MG63 (cell line): ENCODE measurements around the gene HSPA1L. TPM values are rescaled to one million over a fixed set of nuclear protein-coding genes. Genes with fewer than 3 reads are reported as not detected.

Experiments used
- DNase-seq: peaks from one replicate; pipeline ENCODE4 v3.0.0-alpha.2; 2020
- H3K27me3 ChIP-seq: fragments of 250-450 bp; sonication (Bioruptor Pico); 2 replicates; pipeline ENCODE4 v1.5.1; 2020; ENCODE audit warnings: mild to moderate bottlenecking, moderate library complexity
- H3K36me3 ChIP-seq: fragments of 250-450 bp; sonication (Bioruptor Pico); 2 replicates; pipeline ENCODE4 v1.5.1; 2020; ENCODE audit warnings: mild to moderate bottlenecking, moderate library complexity
- H3K4me3 ChIP-seq: fragments of 250-450 bp; sonication (Bioruptor Pico); 2 replicates; pipeline ENCODE4 v1.5.1; 2020; ENCODE audit warnings: mild to moderate bottlenecking, moderate library complexity
- H3K9me3 ChIP-seq: fragments of 250-450 bp; sonication (Bioruptor Pico); 2 replicates; pipeline ENCODE4 v1.5.1; 2020; ENCODE audit warnings: mild to moderate bottlenecking, moderate library complexity
- total RNA-seq: library from RNA; depleted of rRNA; stranded (reverse); fragments of >200 nt; shearing (Covaris generic); gene quantifications from 2 replicates; pipeline ENCODE4 v1.2.3, GENCODE V29; 2014; ENCODE audit warnings: low replicate concordance

Gene HSPA1L
- total RNA-seq, 1 experiment from 2014 or later, result 0.33 TPM

GRCh38 chr6:31780507-31781243 lies 34.4 kb downstream of the HSPA1L start:
- peaks cover 10% of the 10 kb centered on the region for H3K36me3 ChIP-seq
- no peak overlapping the region for H3K4me3 ChIP-seq
- DNase-seq, result no peak

GRCh38 chr6:31779908-31780307 lies 35.2 kb downstream of the HSPA1L start:
- no peak for DNase-seq
- Histone ChIP-seq H3K36me3 (peaks cover 3% of the 10 kb centered on the region), H3K9me3 (no peaks in the 10 kb centered on the region), H3K4me3 (no peak overlapping the region), H3K27me3 (no peaks in the 10 kb centered on the region)

More at GRCh38 chr6:31780507-31781243, 34.4 kb downstream of the HSPA1L start:
- Histone ChIP-seq H3K27me3 (no peaks in the 10 kb centered on the region), H3K9me3 (no peaks in the 10 kb centered on the region)

- peaks cover 3% of the 10 kb centered on the region for H3K36me3 ChIP-seq
- DNase-seq, result no peak
These were observed 35.8 kb downstream of the HSPA1L start for GRCh38 chr6:31778999-31779885.

GRCh38 chr6:31778193-31778592 lies 36.9 kb downstream of the HSPA1L start:
- Histone ChIP-seq H3K36me3 (peaks cover 3% of the 10 kb centered on the region; the same call in 1 of the 2 replicates), H3K9me3 (no peaks in the 10 kb centered on the region), H3K4me3 (no peak overlapping the region), H3K27me3 (no peaks in the 10 kb centered on the region)
- no peak for DNase-seq

More at GRCh38 chr6:31778999-31779885, 35.8 kb downstream of the HSPA1L start:
- Histone ChIP-seq H3K4me3 (no peak overlapping the region), H3K27me3 (no peaks in the 10 kb centered on the region), H3K9me3 (no peaks in the 10 kb centered on the region)

- H3K9me3 ChIP-seq, result no peaks in the 10 kb centered on the region
- H3K36me3 ChIP-seq, result peaks cover 3% of the 10 kb centered on the region; the same call in 1 of the 2 replicates
- H3K27me3 ChIP-seq, result no peaks in the 10 kb centered on the region
- H3K4me3 ChIP-seq, result no peak overlapping the region
- no peak for DNase-seq
These were observed 37.4 kb downstream of the HSPA1L start for GRCh38 chr6:31777667-31778050.

- Histone ChIP-seq H3K9me3 (no peaks in the 10 kb centered on the region), H3K4me3 (no peak within 1 kb of the TSS), H3K27me3 (no peaks in the 10 kb centered on the region), H3K36me3 (peaks cover 3% of the 10 kb centered on the region; the same call in 1 of the 2 replicates)
- DNase-seq, result peak; percentile 82
These were observed 38.0 kb downstream of the HSPA1L start, which contains the start of gene VWA7 for GRCh38 chr6:31776989-31777666. Gene VWA7 (minus strand): TSS chr6:31777328. CDS start chr6:31776779, 549 bp downstream.

GRCh38 chr6:31776485-31776988 lies 38.5 kb downstream of the HSPA1L start:
- DNase-seq, result no peak
- H3K27me3 ChIP-seq, result no peaks in the 10 kb centered on the region

GRCh38 chr6:31775633-31776484 lies 39.2 kb downstream of the HSPA1L start:
- Histone ChIP-seq H3K9me3 (no peaks in the 10 kb centered on the region), H3K27me3 (no peaks in the 10 kb centered on the region), H3K4me3 (no peak overlapping the region), H3K36me3 (peaks cover 3% of the 10 kb centered on the region; the same call in 1 of the 2 replicates)
- DNase-seq, result no peak

More at GRCh38 chr6:31776485-31776988, 38.5 kb downstream of the HSPA1L start:
- H3K36me3 ChIP-seq, result peaks cover 3% of the 10 kb centered on the region; the same call in 1 of the 2 replicates
- no peak overlapping the region for H3K4me3 ChIP-seq
- H3K9me3 ChIP-seq, result no peaks in the 10 kb centered on the region

GRCh38 chr6:31775184-31775583 lies 39.9 kb downstream of the HSPA1L start:
- Histone ChIP-seq H3K9me3 (no peaks in the 10 kb centered on the region), H3K4me3 (no peak overlapping the region), H3K27me3 (no peaks in the 10 kb centered on the region), H3K36me3 (peaks cover under 1% of the 10 kb centered on the region; the same call in 1 of the 2 replicates)
- no peak for DNase-seq

- Histone ChIP-seq H3K36me3 (no peaks in the 10 kb centered on the region), H3K27me3 (no peaks in the 10 kb centered on the region), H3K9me3 (no peaks in the 10 kb centered on the region), H3K4me3 (no peak overlapping the region)
- DNase-seq, result peak; percentile 23
These were observed 43.1 kb downstream of the HSPA1L start for GRCh38 chr6:31771992-31772358.

GRCh38 chr6:31770860-31771259 lies 44.2 kb downstream of the HSPA1L start:
- no peaks in the 10 kb centered on the region for H3K9me3 ChIP-seq
- H3K27me3 ChIP-seq, result no peaks in the 10 kb centered on the region
- no peaks in the 10 kb centered on the region for H3K36me3 ChIP-seq
- no peak for DNase-seq
- H3K4me3 ChIP-seq, result no peak overlapping the region

- peak; percentile 47 for DNase-seq
- Histone ChIP-seq H3K36me3 (no peaks in the 10 kb centered on the region), H3K4me3 (no peak overlapping the region), H3K27me3 (no peaks in the 10 kb centered on the region), H3K9me3 (no peaks in the 10 kb centered on the region)
These were observed 45.3 kb downstream of the HSPA1L start for GRCh38 chr6:31769684-31770371.

GRCh38 chr6:31768363-31769257 lies 46.5 kb downstream of the HSPA1L start:
- Histone ChIP-seq H3K4me3 (no peak overlapping the region), H3K9me3 (no peaks in the 10 kb centered on the region), H3K27me3 (no peaks in the 10 kb centered on the region), H3K36me3 (no peaks in the 10 kb centered on the region)
- no peak for DNase-seq

- H3K4me3 ChIP-seq, result no peak overlapping the region
- no peaks in the 10 kb centered on the region for H3K9me3 ChIP-seq
- no peaks in the 10 kb centered on the region for H3K27me3 ChIP-seq
- no peaks in the 10 kb centered on the region for H3K36me3 ChIP-seq
- no peak for DNase-seq
These were observed 47.9 kb downstream of the HSPA1L start for GRCh38 chr6:31767096-31767645.
